ENCODE data around the gene RBM34. TPM values are rescaled to one million over a fixed set of nuclear protein-coding genes. Genes with fewer than 3 reads are reported as not detected.
A peak's percentile ranks its signal among the peaks of the same experiment; 100 is the strongest.

RBM34 gene
- total RNA-seq, 1 donor from 2014 or later, result 66.9 TPM

GRCh38 chr1:235124665-235125064 is 36.4 kb downstream of the RBM34 start:
- DNase-seq (ENCODE audit: extremely low spot score, unreplicated experiment), result no peak
- no peak overlapping the region for H3K4me3 Mint-ChIP-seq (ENCODE audit: unreplicated experiment)
- H3K4me1 Mint-ChIP-seq (ENCODE audit: unreplicated experiment), result peaks cover 47% of the 10 kb centered on the region
- TF ChIP-seq, protein P1, sequence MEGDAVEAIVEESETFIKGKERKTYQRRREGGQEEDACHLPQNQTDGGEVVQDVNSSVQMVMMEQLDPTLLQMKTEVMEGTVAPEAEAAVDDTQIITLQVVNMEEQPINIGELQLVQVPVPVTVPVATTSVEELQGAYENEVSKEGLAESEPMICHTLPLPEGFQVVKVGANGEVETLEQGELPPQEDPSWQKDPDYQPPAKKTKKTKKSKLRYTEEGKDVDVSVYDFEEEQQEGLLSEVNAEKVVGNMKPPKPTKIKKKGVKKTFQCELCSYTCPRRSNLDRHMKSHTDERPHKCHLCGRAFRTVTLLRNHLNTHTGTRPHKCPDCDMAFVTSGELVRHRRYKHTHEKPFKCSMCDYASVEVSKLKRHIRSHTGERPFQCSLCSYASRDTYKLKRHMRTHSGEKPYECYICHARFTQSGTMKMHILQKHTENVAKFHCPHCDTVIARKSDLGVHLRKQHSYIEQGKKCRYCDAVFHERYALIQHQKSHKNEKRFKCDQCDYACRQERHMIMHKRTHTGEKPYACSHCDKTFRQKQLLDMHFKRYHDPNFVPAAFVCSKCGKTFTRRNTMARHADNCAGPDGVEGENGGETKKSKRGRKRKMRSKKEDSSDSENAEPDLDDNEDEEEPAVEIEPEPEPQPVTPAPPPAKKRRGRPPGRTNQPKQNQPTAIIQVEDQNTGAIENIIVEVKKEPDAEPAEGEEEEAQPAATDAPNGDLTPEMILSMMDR (IDR thresholded peaks at IDR 0.05), result no peak
- no peaks in the 10 kb centered on the region for H3K27me3 Mint-ChIP-seq (ENCODE audit: unreplicated experiment)
- H3K9me3 Mint-ChIP-seq (ENCODE audit: unreplicated experiment), result no peaks in the 10 kb centered on the region
- H3K36me3 Mint-ChIP-seq (ENCODE audit: unreplicated experiment), result peaks cover 19% of the 10 kb centered on the region
- no peak overlapping the region for H3K27ac Mint-ChIP-seq (ENCODE audit: unreplicated experiment)

- H3K9me3 Mint-ChIP-seq (ENCODE audit: unreplicated experiment), result no peaks in the 10 kb centered on the region
- H3K27ac Mint-ChIP-seq (ENCODE audit: unreplicated experiment), result no peak overlapping the region
- H3K27me3 Mint-ChIP-seq (ENCODE audit: unreplicated experiment), result no peaks in the 10 kb centered on the region
- H3K4me3 Mint-ChIP-seq (ENCODE audit: unreplicated experiment), result no peak overlapping the region
- no peak for DNase-seq (ENCODE audit: extremely low spot score, unreplicated experiment)
- TF ChIP-seq, protein P1 (IDR thresholded peaks at IDR 0.05), result no peak
- H3K36me3 Mint-ChIP-seq (ENCODE audit: unreplicated experiment), result peaks cover 21% of the 10 kb centered on the region
- peaks cover 45% of the 10 kb centered on the region for H3K4me1 Mint-ChIP-seq (ENCODE audit: unreplicated experiment)
Observed at GRCh38 chr1:235124111-235124510, 36.9 kb downstream of the RBM34 start.

DNA sequence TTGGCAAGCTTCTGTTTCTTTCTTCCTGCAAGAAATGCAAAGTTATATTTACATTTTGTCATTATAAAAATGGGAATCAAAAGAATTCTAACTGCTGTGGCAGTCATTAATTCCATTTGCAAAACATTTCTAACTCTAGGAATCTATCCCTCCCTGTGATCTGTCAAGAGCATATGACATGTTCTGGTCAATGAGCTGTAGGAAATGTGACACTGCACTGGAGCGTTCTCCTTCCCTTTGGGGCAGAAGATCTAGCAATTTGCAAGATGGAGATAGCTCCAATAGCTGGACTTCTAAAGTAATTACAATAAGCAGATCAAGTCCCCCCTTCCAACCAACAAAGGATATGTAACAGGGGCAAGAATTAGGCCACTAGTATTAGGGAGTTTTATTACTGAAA is 38.7 kb downstream of the RBM34 start:
- TF ChIP-seq, protein P1 (IDR thresholded peaks at IDR 0.05), result no peak
- Mint-ChIP-seq H3K36me3 (ENCODE audit: unreplicated experiment) (peaks cover 37% of the 10 kb centered on the region), H3K4me3 (ENCODE audit: unreplicated experiment) (no peak overlapping the region), H3K27me3 (ENCODE audit: unreplicated experiment) (no peaks in the 10 kb centered on the region), H3K9me3 (ENCODE audit: unreplicated experiment) (no peaks in the 10 kb centered on the region), H3K27ac (ENCODE audit: unreplicated experiment) (no peak overlapping the region), H3K4me1 (ENCODE audit: unreplicated experiment) (peaks cover 37% of the 10 kb centered on the region)
- no peak for DNase-seq (ENCODE audit: extremely low spot score, unreplicated experiment)

DNA sequence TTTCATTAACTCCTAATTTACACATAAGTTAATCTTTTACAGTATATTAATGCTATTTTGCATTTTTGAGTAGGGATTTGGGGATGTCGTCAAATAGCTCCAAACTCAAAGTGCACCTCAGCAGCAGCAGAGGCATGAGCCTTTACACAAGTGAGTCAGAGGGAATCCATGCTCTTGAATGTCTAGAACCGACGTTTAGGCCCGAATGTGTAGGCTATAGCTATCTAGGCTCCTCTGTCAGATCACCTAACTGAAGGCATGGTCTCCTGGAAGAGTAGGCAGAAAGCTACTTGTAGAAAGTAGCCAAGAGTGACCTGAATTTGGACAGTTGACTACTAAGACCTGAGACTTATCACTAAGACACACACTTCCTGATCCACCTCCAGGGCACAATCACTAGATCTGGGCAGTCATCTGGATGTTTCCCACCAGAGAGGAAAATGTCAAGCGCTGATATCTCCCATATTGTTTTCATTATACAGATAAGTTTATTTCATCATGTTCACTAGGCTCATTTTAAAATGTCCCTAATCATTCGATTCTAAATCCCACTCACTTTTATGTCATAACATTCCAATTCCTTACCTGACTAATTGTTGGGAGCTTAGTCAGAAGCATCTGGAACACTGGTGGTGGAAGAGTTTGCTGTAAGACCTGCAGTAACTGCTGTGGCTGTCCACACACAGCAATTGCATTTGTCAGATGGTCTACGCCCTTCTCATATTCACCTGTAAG is 47.7 kb downstream of the RBM34 start:
- no peak overlapping the region for H3K4me3 Mint-ChIP-seq (ENCODE audit: unreplicated experiment)
- no peak for DNase-seq (ENCODE audit: extremely low spot score, unreplicated experiment)
- TF ChIP-seq, protein P1 (IDR thresholded peaks at IDR 0.05), result no peak
- H3K36me3 Mint-ChIP-seq (ENCODE audit: unreplicated experiment), result peaks cover 56% of the 10 kb centered on the region
- no peak overlapping the region for H3K27ac Mint-ChIP-seq (ENCODE audit: unreplicated experiment)
- no peaks in the 10 kb centered on the region for H3K9me3 Mint-ChIP-seq (ENCODE audit: unreplicated experiment)
- H3K4me1 Mint-ChIP-seq (ENCODE audit: unreplicated experiment), result peaks cover 10% of the 10 kb centered on the region
- H3K27me3 Mint-ChIP-seq (ENCODE audit: unreplicated experiment), result no peaks in the 10 kb centered on the region

DNA sequence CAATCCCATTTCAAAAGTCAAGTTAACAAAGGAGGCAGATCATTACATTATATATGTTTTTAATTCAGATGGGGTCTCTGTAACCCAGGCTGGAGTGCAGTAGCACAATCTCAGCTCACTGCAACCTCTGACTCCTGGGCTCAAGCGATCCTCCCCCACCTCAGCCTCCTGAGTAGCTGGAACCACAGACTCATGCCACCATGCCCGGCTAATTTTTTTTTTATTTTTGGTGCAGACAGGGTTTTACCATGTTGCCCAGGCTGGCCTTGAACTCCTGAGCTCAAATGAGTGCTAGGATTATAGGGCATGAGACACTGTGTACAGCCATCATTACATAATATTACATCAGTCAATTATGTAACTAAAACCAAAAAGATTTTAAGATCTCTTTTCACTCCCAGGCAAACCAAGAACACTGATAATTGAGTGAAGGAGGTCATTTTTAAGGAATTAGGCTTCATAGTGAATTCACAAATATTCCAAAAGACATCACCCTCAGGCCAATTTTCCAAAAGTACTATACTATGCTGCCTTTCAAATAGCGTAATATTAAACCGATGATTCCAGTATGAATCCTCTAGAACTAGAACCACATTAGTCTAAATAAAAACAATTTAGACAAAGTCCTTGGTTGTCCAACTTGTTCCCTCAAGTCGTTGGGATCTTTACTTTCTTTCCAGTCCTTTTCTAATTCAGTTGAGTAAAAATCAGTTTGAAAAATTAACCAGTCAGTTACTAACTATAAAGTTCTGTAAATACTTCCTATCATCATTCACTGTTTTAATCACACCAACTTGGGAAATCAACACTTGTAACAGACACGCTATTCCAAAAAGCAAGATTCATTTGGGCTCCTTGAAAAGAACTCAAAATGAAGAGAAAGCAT is 48.5 kb downstream of the RBM34 start:
- TF ChIP-seq, protein P1 (IDR thresholded peaks at IDR 0.05), result no peak
- no peak overlapping the region for H3K4me3 Mint-ChIP-seq (ENCODE audit: unreplicated experiment)
- DNase-seq (ENCODE audit: extremely low spot score, unreplicated experiment), result no peak
- H3K9me3 Mint-ChIP-seq (ENCODE audit: unreplicated experiment), result no peaks in the 10 kb centered on the region
- H3K27ac Mint-ChIP-seq (ENCODE audit: unreplicated experiment), result peak overlapping the region; percentile 42
- peaks cover 10% of the 10 kb centered on the region for H3K4me1 Mint-ChIP-seq (ENCODE audit: unreplicated experiment)
- H3K27me3 Mint-ChIP-seq (ENCODE audit: unreplicated experiment), result no peaks in the 10 kb centered on the region
- peaks cover 49% of the 10 kb centered on the region for H3K36me3 Mint-ChIP-seq (ENCODE audit: unreplicated experiment)

Data from osteocyte (in vitro differentiated cells).